GM19043 (cell line): ENCODE measurements around the gene TLE2.
"Not testable (repeated sequence)": the region's sequence is repeated elsewhere in the genome, so short reads cannot be mapped to it uniquely, and the experiment has no call there.

Experiments
- ATAC-seq: cut with Tn5 transposase; IDR thresholded peaks from one replicate; pipeline ENCODE4 v1.9.1; 2021; ENCODE audit warnings: low read depth; ENCODE audit not compliant: unreplicated experiment

TLE2 gene

DNA sequence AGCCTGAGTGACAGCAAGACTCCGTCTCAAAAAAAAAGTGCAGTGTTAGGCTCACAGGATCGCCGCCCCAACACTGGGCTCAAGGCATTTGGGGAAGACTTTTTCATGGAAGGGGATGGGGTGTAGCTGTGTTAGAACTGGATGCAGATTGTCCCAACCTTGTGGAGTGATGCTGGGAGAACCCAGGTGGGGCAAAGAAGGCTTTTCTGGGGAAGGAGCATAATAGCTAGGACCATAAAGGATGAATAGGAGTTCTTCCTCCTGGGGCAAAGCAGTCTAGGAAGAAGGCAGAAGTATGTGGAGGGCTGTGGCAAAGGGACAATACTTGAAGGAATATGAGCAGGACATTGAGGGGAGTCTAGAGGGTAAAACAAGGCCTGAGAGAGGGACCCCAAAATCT, 40.5 kb downstream of the TLE2 start:
- no peak for ATAC-seq

DNA sequence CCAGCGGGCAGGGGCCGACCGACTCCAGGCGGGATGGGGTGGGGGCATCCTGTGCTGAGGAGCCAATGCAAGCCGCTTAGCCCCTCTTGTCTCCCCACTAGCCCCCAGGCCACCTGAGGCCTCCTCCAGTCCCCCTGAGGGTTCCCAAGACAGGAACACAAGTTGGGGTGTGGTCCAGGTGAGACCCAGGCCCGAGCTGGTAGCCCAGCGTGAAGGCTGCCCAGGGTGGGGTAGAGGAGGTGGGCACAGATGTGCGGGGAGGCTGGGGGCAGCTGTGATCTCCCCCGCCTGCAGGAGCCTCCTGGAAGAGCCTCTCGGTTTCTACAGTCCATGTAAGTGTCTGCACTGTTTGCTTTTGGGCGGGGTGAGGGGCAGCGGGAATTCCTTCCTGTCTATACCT, 41.3 kb downstream of the TLE2 start:
- ATAC-seq, result no peak

DNA sequence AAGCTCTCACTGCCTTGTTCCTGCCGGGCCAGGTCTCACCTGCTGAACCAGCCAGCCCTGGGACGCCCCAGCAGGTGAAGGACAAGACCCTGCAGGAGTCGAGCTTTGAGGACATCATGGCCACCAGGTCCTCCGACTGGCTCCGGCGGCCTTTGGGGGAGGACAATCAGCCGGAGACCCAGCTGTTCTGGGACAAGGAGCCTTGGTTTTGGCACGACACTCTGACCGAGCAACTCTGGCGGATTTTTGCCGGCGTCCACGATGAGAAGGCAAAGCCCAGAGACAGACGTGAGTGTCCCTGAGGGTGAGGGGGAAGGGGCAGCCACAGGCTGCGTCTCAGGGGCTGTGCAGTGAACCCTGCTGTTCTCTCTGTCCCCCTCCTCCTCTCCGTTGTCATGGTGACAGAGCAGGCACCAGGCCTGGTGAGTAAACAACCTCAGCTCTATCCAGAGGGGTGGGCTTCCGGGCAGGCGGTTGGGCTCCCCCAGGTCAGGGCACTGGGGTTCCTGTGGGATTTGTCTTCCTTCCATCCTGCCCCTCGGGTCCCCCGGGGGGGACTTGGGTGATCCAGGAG, 42.0 kb downstream of the TLE2 start:
- no peak for ATAC-seq

DNA sequence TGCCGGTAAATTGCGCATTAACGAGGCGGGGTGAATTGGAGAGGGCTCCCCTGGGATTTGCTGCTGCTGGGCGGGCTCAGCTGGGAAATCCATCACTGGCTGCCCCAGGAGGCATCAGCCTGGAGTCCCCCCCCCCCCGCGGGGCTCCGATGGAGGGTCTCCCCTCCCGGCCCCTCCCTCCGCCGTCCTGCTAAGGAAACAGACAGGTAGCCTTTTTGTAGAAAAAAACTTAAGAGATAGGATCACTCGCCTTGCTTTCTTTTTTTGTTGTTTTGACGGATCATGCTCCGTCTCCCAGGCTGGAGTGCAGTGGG, 44.9 kb downstream of the TLE2 start:
- ATAC-seq, result no peak

DNA sequence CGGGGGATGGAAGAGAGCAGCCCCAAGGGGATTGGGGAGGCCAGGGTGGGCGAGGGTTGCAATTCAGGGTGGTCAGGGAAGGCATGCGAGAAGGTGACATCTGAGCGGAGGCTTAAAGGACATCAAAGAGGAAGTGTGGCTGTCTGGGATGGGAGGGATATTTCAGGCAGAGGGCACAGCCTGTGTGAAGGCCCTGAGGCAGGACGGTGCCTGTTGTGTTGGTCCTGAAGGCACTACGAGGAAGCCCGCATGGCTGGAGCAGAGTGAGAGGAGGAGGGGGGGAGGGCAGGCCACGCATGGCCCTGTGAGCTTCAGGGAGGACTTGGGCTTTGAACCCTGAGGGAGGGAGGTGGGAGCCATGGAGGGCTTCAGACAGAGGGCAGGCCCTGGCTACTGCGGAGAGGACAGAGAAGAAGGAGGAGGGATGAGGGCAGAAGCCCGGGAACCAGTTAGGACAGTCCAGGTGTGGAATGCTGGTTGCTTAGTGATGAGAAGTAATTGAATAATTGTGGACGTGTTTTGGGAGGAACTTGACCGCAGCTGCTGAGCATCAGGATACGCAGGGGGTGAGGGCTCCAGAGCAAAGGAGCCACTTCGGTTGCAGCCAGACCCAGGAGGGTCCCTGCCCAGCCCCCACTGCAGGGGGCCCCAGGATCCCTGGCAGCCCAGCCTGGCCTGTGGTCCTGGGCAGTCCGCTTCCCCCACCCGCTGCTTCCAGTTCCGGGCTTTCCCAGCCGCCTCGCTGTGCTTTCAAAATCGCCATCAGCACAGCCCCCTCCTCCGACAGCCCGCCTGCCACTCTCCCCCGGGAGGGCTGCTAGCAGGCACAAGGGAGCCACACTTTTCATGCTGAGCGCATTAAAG, 45.5 kb downstream of the TLE2 start:
- no peak for ATAC-seq

DNA sequence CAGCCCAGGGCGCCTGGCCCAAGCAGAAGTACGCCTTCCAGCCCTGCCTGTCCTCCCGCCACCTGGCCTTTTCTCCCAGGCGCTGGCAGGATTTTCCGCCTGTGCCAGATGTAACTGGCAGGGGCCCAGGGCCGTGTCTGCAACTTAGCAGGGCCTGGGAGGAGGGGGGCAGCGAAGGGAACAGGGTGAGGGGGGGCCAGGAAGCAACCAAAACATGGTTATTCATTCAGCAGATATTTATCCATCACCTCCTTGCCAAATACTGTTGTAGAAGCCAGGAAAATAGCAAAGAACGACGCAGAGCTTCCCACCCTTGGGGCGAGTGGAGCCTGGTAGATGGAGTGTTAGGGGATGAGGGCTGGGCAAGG, 46.1 kb downstream of the TLE2 start:
- no peak for ATAC-seq

DNA sequence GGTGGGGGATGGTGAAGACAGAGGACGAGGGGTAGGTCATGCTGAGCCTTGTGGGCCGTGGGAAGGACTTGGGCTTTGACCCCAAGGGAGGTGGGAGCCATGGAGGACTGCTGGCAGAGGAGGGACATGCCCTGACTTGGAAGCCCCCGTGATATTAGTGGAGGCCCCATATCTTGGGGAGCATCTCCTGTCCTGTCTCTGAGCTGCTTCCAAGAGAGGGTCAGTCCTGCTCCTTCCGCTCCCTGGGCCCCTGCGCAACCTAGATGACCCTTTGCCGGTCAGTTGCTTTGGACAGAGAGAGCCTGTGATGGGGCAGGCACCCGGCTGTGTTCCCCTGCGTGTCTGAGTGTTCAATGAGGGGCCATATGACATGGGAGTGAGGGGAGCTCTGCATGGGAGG, 46.5 kb downstream of the TLE2 start:
- ATAC-seq, result no peak

DNA sequence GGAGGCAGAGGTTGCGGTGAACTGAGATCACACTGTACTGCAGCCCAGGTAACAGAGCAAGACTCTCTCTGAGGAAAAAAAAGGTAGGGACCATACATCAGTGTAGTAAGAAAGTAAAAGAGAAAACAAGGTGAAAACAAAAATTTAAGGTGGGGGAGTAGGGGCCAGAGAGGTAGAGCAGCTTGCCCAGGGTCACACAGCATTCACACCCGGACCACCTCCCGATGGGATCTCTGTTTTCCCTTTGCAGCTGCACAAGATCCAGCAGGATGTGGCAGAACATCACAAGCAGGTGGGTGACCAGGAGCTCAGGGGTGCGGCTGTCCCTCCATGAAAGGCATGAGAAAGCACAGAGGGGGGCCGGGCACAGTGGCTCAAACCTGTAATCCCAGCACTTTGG, 47.2 kb downstream of the TLE2 start:
- ATAC-seq, result no peak

DNA sequence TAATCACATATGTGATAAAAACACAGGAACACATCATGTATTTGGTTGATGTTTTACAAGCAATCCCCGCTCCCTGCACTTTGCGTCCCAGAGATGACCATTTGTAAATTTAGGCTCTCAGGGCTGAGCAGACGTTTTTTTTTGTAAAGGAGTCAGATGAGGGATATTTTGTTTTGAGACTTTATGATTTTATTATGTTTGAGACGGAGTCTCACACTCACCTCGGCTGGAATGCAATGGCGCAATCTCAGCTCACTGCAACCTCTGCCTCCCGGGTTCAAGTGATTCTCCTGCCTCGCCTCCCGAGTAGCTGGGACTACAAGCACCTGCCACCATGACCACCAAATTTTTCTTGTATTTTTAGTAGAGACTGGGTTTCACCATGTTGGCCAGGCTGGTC, 50.3 kb downstream of the TLE2 start:
- no peak for ATAC-seq

DNA sequence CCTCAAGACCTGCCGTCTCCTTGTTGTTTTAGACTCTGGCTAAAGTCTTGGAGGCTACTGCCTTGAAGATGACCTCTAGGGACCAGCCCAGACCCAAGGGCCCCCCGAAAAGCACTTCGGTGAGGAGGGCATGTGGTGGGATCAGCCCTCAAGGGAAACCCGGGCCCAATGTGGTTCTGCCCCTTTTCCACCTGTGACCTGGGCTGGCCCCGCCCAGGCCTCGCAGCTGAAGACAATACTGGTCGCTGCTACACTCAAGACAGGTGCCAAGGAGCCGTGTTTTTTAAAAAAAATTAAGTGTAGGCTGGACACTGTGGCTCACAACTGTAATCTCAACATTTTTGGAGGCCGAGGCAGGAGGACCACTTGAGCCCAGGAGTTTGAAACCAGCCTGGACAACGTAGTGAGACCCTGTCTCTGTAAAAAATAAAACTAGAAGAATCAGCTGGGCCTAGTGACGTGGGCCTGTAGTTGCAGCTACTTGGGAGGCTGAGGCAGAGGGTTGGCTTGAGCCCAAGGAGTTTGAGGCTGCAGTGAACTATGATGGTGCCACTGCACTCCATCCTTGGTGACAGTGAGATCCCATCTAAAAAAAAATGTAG, 50.8 kb downstream of the TLE2 start:
- no peak for ATAC-seq

DNA sequence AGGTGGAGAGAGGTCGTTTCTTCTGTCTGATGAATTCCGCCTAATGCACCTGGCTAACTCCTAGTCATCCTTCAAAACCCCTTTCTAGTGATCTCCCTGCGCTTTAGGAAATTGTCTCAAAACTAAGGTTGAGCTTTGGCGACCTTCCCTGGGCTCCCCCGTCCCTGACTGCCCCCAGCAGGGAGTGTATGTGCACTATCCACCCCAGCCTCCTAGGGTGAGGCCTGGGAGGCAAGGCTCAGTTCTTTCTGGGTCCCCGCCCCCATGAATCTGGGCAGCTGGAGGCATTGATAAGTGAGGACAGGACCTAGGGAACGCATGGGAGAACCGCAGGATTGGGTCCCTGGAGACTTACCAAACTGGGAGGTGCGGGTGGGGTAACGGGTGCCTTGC, 51.3 kb downstream of the TLE2 start:
- no peak for ATAC-seq

DNA sequence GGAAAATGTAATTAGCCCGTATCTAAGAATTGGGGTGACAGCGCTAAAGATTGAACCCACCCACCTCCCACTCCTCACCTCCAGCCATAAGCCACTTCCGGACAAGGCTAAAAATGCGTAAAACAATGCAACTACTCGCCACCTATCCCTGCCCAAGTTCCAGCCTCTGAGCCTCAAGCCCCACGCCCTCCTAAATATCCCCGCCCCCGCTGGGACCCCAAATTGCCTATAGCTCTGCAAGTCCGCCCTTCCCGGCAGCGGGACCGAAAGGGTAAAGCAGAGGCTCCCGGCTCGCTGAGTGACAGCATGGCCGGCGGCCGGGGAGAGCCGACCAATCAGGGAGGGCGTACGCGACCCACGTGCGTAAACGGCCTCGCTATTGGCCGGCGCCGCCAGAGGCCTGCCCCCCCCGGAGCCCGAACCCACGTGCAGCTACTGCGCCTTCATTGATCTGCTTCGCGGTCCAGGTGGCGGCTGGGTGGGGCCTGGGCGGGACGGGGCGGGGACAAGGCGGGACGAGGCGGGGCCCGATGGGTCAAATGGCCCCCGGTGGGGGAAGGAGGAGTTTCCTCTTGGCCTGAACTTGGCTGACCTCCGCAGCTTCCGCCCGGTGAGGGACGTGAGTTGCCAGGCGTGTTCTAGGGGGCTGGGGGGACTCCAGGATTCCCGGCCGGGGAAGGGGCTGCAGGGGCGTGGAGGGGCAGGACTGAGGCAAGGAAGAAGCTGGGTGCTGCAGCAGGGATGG, 51.9 kb downstream of the TLE2 start, which contains the start of gene TLE6:
TLE6 (plus strand) TSS at position 564 of the 745 bp plus-strand sequence. CDS start 670 bp downstream, outside the sequence.
- ATAC-seq, result peak; percentile 91

DNA sequence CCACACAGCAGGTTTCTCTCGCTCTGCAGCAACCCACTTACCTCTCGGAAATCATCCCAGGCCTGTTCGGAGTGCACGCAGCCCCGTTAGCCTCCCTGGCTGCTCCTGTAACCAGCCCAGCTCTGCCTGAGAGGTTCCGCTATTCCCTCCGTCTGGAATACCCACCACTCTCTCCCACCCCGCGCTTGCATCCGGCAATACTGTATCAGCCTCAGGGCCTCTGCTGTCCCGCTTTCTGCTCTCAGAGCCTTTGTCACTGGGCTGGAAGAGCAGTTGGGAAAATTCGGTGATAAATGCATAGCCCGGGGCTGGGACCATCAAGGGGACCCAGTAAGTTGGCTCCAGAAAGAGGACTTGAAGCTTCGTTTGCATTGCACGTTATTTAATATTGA, 52.5 kb downstream of the TLE2 start:
- no peak for ATAC-seq

DNA sequence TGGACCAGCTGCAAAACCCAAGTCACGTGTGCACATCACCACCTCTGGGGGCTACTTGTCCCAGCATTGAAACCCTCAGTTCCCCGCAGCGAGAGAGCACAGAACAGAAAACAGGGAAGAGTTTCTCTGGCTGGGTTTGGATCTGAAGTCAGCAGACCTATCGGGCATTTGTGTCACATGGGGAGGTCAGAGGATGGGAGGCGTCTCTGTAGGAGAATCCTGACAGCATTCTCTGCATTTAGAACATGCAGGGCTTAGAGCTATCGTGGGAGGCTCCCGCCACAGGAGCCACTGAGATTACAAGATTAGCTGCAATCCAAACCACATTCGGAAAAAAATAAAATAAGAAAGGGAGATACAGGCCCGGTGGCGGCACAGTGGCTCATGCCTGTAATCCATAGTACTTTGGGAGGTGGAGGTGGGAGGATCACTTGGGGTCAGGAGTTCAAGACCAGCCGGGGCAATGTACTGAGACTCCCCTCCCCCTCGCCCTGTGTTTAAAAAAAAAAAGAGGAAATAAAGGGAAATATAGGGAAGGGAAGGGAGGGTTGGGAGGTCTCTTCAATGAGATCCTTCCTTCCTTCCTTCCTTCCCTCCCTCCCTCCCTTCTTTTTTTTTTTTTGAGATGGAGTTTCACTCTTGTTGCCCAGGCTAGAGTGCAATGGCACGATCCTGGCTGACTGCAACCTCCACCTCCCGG, 54.6 kb downstream of the TLE2 start:
- ATAC-seq, result no peak

DNA sequence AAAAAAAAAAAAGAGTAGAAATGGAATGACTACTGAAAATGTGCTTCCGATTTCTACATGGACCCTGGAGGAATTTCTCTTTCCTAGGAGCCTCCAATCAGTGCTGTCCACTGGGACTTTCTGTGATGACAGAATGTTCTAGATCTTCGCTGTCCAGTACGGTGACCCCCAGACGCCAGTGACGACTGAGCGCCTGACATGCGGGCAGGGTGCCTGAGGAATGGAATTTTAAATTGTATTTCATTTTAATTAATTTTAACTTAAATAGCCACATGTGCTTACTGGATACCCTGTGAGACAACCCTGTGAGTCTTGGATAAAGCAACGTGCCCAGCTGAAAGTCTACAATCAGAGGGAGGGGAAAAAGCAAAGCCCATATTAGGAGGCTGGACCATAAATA, 55.9 kb downstream of the TLE2 start:
- no peak for ATAC-seq

DNA sequence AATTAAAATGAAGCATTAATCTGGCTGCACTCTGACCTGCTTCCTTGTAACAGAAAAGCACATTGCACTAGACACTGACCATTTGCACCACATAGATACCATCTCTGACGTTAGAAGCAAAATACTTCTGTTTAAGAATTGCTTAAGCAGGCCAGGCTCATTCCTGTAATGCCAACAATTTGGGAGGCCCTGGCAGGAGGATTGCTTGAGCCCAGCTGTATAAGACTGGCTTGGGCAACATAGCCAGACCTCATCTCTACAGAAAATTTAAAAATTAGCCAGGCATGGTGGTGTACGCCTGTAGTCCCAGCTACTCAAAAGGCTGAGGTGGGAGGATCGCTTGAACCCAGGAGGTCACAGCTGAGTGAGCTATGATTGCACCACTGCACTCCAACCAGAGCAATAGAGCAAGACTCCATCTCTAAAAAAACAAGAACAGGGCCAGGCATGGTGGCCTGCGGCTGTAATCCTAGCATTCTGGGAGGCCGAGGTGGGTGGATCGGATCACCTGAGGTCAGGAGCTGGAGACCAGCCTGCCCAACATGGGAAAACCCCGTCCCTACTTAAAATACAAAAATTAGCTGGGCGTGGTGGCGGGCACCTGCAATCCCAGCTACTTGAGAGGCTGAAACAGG, 58.8 kb downstream of the TLE2 start:
- no peak for ATAC-seq

DNA sequence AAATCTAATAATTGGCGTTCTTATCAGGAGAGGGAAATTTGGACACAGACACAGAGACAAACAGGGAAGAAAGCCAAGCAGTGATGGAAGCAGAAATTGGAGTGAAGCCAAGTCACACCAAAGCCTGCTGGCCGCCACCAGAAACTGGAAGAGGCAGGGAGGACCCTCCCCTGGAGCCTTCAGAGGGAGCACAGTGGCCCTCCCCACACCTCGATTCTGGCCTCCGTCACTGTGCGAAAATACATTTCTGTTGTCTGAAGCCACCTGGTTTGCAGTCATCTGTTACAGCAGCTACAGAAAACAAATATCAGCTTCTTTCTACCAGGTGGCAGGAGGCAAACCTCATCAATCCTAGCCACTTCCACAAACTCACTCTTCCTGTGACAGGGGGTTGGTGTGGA, 60.0 kb downstream of the TLE2 start:
- no peak for ATAC-seq

DNA sequence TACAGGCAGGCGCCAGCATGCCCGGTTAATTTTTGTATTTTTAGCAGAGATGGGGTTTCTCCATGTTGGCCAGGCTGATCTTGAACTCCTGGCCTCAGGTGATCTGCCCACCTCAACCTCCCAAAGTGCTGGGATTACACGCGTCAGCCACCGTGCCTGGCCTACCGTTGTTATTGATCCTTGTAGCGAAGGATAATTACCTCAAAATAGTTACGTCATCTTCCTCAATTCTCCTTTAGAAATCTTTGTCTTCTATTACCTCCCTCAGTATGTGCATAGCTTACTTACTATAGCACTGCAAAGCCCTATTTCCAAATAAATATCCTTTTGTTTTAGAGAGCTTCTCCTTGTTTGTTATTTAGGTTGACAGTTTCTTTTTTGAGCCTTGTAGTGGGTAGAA, 61.1 kb downstream of the TLE2 start:
- ATAC-seq, result no peak

DNA sequence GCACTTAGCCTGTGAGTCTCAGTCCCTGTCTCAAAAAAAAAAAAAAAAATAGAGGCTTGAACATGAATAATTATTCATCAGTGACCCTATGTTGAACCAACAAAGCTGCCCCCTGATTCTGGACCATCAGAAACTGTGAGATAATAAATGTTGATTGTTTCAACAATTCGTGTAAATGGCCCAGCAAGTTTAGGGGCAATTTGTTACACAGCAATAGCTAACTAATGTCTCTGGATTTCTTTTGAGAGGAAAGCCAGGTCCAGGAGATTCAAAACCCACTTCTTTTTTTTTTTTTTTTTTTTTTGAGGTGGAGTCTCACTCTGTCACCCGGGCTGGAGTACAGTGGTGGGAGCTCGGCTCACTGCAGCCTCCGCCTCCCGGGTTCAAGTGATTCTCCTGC, 64.2 kb downstream of the TLE2 start:
- no peak for ATAC-seq

DNA sequence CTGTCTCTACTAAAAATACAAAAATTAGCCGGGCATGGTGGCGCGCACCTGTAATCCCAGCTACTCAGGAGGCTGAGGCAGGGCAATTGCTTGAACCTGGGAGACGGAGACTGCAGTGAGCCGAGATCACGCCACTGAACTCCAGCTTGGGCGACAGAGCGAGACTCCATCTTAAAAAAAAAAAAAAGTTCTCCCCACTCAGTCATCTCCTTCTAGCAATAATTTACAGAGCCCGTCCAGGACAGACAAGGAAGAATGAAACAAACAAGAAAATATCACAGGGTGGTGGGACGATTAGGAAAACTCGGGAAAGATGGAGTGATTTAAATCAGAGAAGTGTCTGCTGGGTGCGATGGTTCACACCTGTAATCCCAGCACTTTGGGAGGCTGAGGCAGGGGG, 65.4 kb downstream of the TLE2 start:
- not testable (repeated sequence) for ATAC-seq
